GM23338 (cell line): ENCODE results near the gene KRT81. TPM values are rescaled to one million over a fixed set of nuclear protein-coding genes. Genes with fewer than 3 reads are reported as not detected.

Experiments used
- ATAC-seq: fragments of 200-7000 bp; cut with Tn5 transposase; 3 replicates; pipeline ENCODE4 v1.9.1; 2020
- DNase-seq: peaks from one replicate; pipeline ENCODE4 v3.0.0-alpha.2; 2015; ENCODE audit warnings: low spot score
- H2AFZ ChIP-seq: fragments of 200-600 bp; sonication (generic); 2 replicates; pipeline ENCODE4 v1.8.0; 2016; ENCODE audit warnings: antibody characterized with exemption, mild to moderate bottlenecking, moderate library complexity
- H3F3A ChIP-seq: fragments of 200-600 bp; sonication (generic); replicated peaks from 2 replicates; pipeline ENCODE4 v1.8.0; 2017; ENCODE audit warnings: antibody characterized with exemption, mixed run types, low read depth
- H3K27ac ChIP-seq: fragments of 200-600 bp; sonication (generic); 2 replicates; pipeline ENCODE4 v1.6.1; 2016; ENCODE audit warnings: low read depth
- H3K27me3 ChIP-seq: fragments of 200-600 bp; sonication (generic); 2 replicates; pipeline ENCODE4 v1.8.0; 2016; ENCODE audit warnings: mild to moderate bottlenecking, mixed run types, moderate library complexity; ENCODE audit not compliant: insufficient read depth
- H3K36me3 ChIP-seq: fragments of 200-600 bp; sonication (generic); 2 replicates; pipeline ENCODE4 v1.8.0; 2016; ENCODE audit warnings: mild to moderate bottlenecking; ENCODE audit not compliant: insufficient read depth
- H3K4me1 ChIP-seq: fragments of 200-600 bp; sonication (generic); 2 replicates; pipeline ENCODE4 v1.8.0; 2016; ENCODE audit warnings: mild to moderate bottlenecking, moderate library complexity; ENCODE audit not compliant: insufficient read depth
- H3K4me2 ChIP-seq: fragments of 200-600 bp; sonication (generic); 2 replicates; pipeline ENCODE4 v1.7.1; 2017; ENCODE audit warnings: mixed run types
- H3K4me3 ChIP-seq: fragments of 200-600 bp; sonication (generic); 2 replicates; pipeline ENCODE4 v1.6.1; 2016; ENCODE audit warnings: mixed run types
- H3K79me2 ChIP-seq: fragments of 200-600 bp; sonication (generic); replicated peaks from 2 replicates; pipeline ENCODE4 v1.8.0; 2017; ENCODE audit warnings: mild to moderate bottlenecking; ENCODE audit not compliant: insufficient read depth
- H3K9me2 ChIP-seq: fragments of 200-600 bp; sonication (generic); 2 replicates; pipeline ENCODE4 v1.8.0; 2017; ENCODE audit not compliant: insufficient read depth
- H4K20me1 ChIP-seq: fragments of 200-600 bp; sonication (generic); replicated peaks from 2 replicates; pipeline ENCODE4 v1.8.0; 2017; ENCODE audit warnings: mild to moderate bottlenecking; ENCODE audit not compliant: insufficient read depth
- H3K27ac Mint-ChIP-seq: 2 replicates; pipeline ENCODE4 v1.8.0; 2020; ENCODE audit warnings: inconsistent platforms, mild to moderate bottlenecking, moderate library complexity, mixed read lengths
- H3K27me3 Mint-ChIP-seq: 3 replicates; pipeline ENCODE4 v1.8.0; 2022; ENCODE audit warnings: low read depth, mild to moderate bottlenecking, moderate library complexity, mixed read lengths, inconsistent platforms; ENCODE audit not compliant: insufficient read depth, poor library complexity
- H3K36me3 Mint-ChIP-seq: 3 replicates; pipeline ENCODE4 v1.8.0; 2021; ENCODE audit warnings: low read depth, mild to moderate bottlenecking, inconsistent platforms, moderate library complexity, mixed read lengths
- H3K4me1 Mint-ChIP-seq: 3 replicates; pipeline ENCODE4 v1.8.0; 2020; ENCODE audit warnings: mild to moderate bottlenecking, inconsistent platforms, mixed read lengths
- H3K4me3 Mint-ChIP-seq: 3 replicates; pipeline ENCODE4 v1.8.0; 2021; ENCODE audit warnings: moderate library complexity, mild to moderate bottlenecking, inconsistent platforms, mixed read lengths
- H3K9me3 Mint-ChIP-seq: 3 replicates; pipeline ENCODE4 v1.8.0; 2020; ENCODE audit warnings: moderate library complexity, mild to moderate bottlenecking, inconsistent platforms, mixed read lengths
- CREB1 ChIP-seq: fragments of 250-450 bp; sonication (Bioruptor Pico); IDR thresholded peaks from 2 replicates; pipeline ENCODE4 v1.5.0; 2020; ENCODE audit warnings: low read depth, mild to moderate bottlenecking, moderate library complexity
- EZH2 ChIP-seq: fragments of 200-600 bp; sonication (generic); IDR thresholded peaks from one replicate; pipeline ENCODE4 v1.8.0; 2017; ENCODE audit warnings: antibody characterized with exemption, mild to moderate bottlenecking, low read depth; ENCODE audit not compliant: unreplicated experiment
- EZH2phosphoT487 ChIP-seq: fragments of 200-600 bp; sonication (generic); IDR thresholded peaks from one replicate; pipeline ENCODE4 v1.8.1; 2018; ENCODE audit warnings: antibody characterized with exemption; ENCODE audit not compliant: unreplicated experiment
- JUNB ChIP-seq: IDR thresholded peaks from one replicate; pipeline ENCODE4 v1.6.1; 2016; ENCODE audit warnings: antibody characterized with exemption; ENCODE audit not compliant: unreplicated experiment
- NANOG ChIP-seq: IDR thresholded peaks from 2 replicates; pipeline ENCODE4 v1.6.1; 2016; ENCODE audit warnings: antibody characterized with exemption, borderline replicate concordance
- POLR2AphosphoS5 ChIP-seq: IDR thresholded peaks from 2 replicates; pipeline ENCODE4 v1.6.1; 2016; ENCODE audit warnings: antibody characterized with exemption, low read depth
- STAT1 ChIP-seq: IDR thresholded peaks from one replicate; pipeline ENCODE4 v1.6.1; 2016; ENCODE audit warnings: antibody characterized with exemption; ENCODE audit not compliant: unreplicated experiment
- ZNF114 ChIP-seq: fragments of 250-450 bp; sonication (Bioruptor Pico); IDR thresholded peaks from 2 replicates; pipeline ENCODE4 v1.5.0; 2020; ENCODE audit warnings: mild to moderate bottlenecking, moderate library complexity
- ZNF331 ChIP-seq: fragments of 250-450 bp; sonication (Bioruptor Pico); IDR thresholded peaks from 2 replicates; pipeline ENCODE4 v1.5.0; 2020; ENCODE audit warnings: low read depth, mild to moderate bottlenecking, moderate library complexity
- polyA plus RNA-seq: library from polyadenylated mRNA; unstranded; fragments of >200 nt; fragmentation: Nextera tagmentation; extraction: Ambion mirVana; gene quantifications from 2 replicates; pipeline ENCODE4 v1.2.1, GENCODE V29; 2016
- total RNA-seq: library from RNA; depleted of rRNA; stranded (reverse); fragments of >200 nt; shearing (Covaris generic); gene quantifications from 2 replicates; pipeline ENCODE4 v1.2.3, GENCODE V29; 2014
- TF ChIP-seq, protein P1 (sequence below): IDR thresholded peaks from one replicate; pipeline ENCODE4 v1.6.1; 2018; ENCODE audit warnings: antibody characterized with exemption; ENCODE audit not compliant: unreplicated experiment
- TF ChIP-seq, protein P2 (sequence below): IDR thresholded peaks from 2 replicates; pipeline ENCODE4 v1.6.1; 2016; ENCODE audit warnings: antibody characterized with exemption
- TF ChIP-seq, protein P3 (sequence below): fragments of 250-450 bp; sonication (Bioruptor Pico); IDR thresholded peaks from 2 replicates; pipeline ENCODE4 v1.5.0; 2020; ENCODE audit warnings: mild to moderate bottlenecking, moderate library complexity
- TF ChIP-seq, protein P4 (sequence below), 2 experiments: fragments of 200-600 bp in 1 of 2; sonication (generic) in 1 of 2; conservative IDR thresholded peaks; 2 replicates each; pipeline versions ENCODE4 v1.5.1 to v1.6.1; 2016 to 2017; ENCODE audit warnings: antibody characterized with exemption in 2 of 2, low read depth in 2 of 2, mild to moderate bottlenecking in 2 of 2, moderate library complexity in 1 of 2

The KRT81 gene
- total and polyA plus RNA-seq, 2 experiments from 2014 or later: not detected

DNA sequence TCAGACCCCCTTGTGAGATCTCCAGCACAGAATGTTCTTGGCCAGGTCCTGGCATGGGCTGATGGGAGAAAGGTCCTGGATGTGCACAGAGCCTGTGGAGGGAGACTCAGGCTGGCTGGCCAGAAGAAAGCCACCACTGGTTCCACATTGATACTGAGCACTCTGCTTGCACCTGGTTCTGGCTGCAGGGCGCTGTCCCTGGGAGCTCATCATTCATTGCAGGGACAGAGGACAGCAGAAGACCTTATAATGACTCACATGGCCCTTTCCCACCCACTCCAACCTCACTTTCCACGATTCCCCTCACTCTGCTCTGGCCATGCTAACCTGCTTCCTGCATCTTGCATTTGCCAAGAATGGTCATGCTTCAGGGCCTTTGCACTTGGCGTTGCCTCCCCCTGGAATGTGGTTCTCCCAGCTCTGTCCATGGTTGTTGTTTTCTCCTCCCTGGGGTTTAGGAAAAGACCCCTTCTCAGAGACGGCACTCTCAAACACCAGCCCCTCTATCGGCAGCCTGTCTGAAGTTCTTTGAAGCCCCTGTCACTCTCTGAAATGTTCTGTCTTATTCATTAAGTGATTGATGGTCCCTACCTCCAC, 48.0 kb downstream of the KRT81 start:
- no peaks in the 10 kb centered on the region for H3K79me2 ChIP-seq
- DNase-seq (no peak), ATAC-seq (no peak)
- H3K4me2 ChIP-seq: no peak overlapping the region
- H3K27ac Mint-ChIP-seq: no peak overlapping the region
- no peak overlapping the region for H3K4me3 ChIP-seq
- H3F3A ChIP-seq: no peaks in the 10 kb centered on the region
- H2AFZ ChIP-seq: no peak overlapping the region
- H3K4me1 Mint-ChIP-seq: peaks cover 34% of the 10 kb centered on the region
- H3K4me3 Mint-ChIP-seq: no peak overlapping the region
- H3K36me3 ChIP-seq: no peaks in the 10 kb centered on the region
- no peaks in the 10 kb centered on the region for H3K9me3 Mint-ChIP-seq
- H4K20me1 ChIP-seq: no peaks in the 10 kb centered on the region
- H3K4me1 ChIP-seq: no peaks in the 10 kb centered on the region
- peaks cover 18% of the 10 kb centered on the region for H3K27me3 Mint-ChIP-seq
- no peak overlapping the region for H3K27ac ChIP-seq
- TF ChIP-seq, protein P1, sequence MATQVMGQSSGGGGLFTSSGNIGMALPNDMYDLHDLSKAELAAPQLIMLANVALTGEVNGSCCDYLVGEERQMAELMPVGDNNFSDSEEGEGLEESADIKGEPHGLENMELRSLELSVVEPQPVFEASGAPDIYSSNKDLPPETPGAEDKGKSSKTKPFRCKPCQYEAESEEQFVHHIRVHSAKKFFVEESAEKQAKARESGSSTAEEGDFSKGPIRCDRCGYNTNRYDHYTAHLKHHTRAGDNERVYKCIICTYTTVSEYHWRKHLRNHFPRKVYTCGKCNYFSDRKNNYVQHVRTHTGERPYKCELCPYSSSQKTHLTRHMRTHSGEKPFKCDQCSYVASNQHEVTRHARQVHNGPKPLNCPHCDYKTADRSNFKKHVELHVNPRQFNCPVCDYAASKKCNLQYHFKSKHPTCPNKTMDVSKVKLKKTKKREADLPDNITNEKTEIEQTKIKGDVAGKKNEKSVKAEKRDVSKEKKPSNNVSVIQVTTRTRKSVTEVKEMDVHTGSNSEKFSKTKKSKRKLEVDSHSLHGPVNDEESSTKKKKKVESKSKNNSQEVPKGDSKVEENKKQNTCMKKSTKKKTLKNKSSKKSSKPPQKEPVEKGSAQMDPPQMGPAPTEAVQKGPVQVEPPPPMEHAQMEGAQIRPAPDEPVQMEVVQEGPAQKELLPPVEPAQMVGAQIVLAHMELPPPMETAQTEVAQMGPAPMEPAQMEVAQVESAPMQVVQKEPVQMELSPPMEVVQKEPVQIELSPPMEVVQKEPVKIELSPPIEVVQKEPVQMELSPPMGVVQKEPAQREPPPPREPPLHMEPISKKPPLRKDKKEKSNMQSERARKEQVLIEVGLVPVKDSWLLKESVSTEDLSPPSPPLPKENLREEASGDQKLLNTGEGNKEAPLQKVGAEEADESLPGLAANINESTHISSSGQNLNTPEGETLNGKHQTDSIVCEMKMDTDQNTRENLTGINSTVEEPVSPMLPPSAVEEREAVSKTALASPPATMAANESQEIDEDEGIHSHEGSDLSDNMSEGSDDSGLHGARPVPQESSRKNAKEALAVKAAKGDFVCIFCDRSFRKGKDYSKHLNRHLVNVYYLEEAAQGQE: no peak
- TF ChIP-seq STAT1: no peak
- TF ChIP-seq, protein P2, sequence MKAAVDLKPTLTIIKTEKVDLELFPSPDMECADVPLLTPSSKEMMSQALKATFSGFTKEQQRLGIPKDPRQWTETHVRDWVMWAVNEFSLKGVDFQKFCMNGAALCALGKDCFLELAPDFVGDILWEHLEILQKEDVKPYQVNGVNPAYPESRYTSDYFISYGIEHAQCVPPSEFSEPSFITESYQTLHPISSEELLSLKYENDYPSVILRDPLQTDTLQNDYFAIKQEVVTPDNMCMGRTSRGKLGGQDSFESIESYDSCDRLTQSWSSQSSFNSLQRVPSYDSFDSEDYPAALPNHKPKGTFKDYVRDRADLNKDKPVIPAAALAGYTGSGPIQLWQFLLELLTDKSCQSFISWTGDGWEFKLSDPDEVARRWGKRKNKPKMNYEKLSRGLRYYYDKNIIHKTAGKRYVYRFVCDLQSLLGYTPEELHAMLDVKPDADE: no peak
- no peak for TF ChIP-seq JUNB
- no peak for TF ChIP-seq CREB1 (CRISPR knock-in tag)
- no peak for TF ChIP-seq EZH2
- TF ChIP-seq, protein P3, sequence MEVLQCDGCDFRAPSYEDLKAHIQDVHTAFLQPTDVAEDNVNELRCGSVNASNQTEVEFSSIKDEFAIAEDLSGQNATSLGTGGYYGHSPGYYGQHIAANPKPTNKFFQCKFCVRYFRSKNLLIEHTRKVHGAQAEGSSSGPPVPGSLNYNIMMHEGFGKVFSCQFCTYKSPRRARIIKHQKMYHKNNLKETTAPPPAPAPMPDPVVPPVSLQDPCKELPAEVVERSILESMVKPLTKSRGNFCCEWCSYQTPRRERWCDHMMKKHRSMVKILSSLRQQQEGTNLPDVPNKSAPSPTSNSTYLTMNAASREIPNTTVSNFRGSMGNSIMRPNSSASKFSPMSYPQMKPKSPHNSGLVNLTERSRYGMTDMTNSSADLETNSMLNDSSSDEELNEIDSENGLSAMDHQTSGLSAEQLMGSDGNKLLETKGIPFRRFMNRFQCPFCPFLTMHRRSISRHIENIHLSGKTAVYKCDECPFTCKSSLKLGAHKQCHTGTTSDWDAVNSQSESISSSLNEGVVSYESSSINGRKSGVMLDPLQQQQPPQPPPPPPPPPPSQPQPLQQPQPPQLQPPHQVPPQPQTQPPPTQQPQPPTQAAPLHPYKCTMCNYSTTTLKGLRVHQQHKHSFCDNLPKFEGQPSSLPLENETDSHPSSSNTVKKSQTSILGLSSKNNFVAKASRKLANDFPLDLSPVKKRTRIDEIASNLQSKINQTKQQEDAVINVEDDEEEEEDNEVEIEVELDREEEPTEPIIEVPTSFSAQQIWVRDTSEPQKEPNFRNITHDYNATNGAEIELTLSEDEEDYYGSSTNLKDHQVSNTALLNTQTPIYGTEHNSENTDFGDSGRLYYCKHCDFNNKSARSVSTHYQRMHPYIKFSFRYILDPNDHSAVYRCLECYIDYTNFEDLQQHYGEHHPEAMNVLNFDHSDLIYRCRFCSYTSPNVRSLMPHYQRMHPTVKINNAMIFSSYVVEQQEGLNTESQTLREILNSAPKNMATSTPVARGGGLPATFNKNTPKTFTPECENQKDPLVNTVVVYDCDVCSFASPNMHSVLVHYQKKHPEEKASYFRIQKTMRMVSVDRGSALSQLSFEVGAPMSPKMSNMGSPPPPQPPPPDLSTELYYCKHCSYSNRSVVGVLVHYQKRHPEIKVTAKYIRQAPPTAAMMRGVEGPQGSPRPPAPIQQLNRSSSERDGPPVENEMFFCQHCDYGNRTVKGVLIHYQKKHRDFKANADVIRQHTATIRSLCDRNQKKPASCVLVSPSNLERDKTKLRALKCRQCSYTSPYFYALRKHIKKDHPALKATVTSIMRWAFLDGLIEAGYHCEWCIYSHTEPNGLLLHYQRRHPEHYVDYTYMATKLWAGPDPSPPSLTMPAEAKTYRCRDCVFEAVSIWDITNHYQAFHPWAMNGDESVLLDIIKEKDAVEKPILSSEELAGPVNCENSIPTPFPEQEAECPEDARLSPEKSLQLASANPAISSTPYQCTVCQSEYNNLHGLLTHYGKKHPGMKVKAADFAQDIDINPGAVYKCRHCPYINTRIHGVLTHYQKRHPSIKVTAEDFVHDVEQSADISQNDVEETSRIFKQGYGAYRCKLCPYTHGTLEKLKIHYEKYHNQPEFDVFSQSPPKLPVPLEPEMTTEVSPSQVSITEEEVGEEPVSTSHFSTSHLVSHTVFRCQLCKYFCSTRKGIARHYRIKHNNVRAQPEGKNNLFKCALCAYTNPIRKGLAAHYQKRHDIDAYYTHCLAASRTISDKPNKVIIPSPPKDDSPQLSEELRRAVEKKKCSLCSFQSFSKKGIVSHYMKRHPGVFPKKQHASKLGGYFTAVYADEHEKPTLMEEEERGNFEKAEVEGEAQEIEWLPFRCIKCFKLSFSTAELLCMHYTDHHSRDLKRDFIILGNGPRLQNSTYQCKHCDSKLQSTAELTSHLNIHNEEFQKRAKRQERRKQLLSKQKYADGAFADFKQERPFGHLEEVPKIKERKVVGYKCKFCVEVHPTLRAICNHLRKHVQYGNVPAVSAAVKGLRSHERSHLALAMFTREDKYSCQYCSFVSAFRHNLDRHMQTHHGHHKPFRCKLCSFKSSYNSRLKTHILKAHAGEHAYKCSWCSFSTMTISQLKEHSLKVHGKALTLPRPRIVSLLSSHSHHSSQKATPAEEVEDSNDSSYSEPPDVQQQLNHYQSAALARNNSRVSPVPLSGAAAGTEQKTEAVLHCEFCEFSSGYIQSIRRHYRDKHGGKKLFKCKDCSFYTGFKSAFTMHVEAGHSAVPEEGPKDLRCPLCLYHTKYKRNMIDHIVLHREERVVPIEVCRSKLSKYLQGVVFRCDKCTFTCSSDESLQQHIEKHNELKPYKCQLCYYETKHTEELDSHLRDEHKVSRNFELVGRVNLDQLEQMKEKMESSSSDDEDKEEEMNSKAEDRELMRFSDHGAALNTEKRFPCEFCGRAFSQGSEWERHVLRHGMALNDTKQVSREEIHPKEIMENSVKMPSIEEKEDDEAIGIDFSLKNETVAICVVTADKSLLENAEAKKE (CRISPR knock-in tag): no peak
- TF ChIP-seq ZNF114: no peak
- no peak for TF ChIP-seq POLR2AphosphoS5
- TF ChIP-seq, protein P4, sequence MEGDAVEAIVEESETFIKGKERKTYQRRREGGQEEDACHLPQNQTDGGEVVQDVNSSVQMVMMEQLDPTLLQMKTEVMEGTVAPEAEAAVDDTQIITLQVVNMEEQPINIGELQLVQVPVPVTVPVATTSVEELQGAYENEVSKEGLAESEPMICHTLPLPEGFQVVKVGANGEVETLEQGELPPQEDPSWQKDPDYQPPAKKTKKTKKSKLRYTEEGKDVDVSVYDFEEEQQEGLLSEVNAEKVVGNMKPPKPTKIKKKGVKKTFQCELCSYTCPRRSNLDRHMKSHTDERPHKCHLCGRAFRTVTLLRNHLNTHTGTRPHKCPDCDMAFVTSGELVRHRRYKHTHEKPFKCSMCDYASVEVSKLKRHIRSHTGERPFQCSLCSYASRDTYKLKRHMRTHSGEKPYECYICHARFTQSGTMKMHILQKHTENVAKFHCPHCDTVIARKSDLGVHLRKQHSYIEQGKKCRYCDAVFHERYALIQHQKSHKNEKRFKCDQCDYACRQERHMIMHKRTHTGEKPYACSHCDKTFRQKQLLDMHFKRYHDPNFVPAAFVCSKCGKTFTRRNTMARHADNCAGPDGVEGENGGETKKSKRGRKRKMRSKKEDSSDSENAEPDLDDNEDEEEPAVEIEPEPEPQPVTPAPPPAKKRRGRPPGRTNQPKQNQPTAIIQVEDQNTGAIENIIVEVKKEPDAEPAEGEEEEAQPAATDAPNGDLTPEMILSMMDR (conservative IDR thresholded peaks at IDR 0.05; ENCODE audit: low read depth in 2 of 2): no peak
- TF ChIP-seq NANOG: no peak
- TF ChIP-seq EZH2phosphoT487: no peak
- no peak for TF ChIP-seq ZNF331 (CRISPR knock-in tag)
- no peaks in the 10 kb centered on the region for H3K27me3 ChIP-seq
- H3K36me3 Mint-ChIP-seq: peaks cover 8% of the 10 kb centered on the region; the same call in 1 of the 3 replicates
- 0 out of 2 replicates have a peak, but pooled peaks cover under 1% of the 10 kb centered on the region for H3K9me2 ChIP-seq
